Measurements from ENCODE around the gene SEMA4B.

SEMA4B gene

DNA sequence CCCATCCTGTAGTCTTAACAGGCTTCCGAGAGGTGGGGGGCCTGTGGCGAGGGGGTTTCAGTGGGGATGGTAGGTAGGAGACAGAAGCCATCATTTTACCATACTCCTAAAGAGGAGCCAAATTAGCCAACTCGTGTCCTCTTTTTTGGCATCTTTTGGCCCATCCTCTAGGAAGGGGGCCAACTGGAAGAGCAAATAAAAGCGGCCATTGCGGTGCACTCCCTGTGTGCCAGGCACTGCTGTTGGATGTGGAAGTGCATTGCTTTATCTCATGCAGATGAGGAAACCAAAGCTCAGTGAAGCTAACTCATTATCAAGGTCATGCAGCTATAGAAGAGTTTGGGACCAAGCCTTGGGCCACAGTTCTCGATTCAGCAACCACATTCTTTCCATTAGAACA lies 6.1 kb downstream of the SEMA4B start:
- no peak for DNase-seq

DNA sequence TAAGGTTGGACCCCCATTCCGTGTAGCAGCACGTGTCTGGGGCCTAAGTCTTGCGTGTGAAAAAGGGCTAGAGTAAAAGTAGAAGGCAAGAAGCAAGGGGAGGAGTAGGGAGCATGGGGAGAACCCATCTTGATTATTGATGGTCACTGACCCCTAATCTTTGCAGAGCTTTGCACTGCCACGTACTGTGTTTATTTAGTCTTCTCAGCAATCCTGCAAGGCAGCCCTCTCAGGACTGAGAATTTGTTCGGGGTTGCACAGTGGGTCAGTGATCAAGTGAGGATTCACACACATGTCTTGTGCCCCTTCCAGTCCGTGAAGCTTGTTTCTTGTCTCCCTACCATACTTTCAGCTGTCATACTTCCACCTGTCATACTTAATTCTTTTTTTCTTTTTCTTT lies 7.2 kb downstream of the SEMA4B start:
- no peak for DNase-seq

DNA sequence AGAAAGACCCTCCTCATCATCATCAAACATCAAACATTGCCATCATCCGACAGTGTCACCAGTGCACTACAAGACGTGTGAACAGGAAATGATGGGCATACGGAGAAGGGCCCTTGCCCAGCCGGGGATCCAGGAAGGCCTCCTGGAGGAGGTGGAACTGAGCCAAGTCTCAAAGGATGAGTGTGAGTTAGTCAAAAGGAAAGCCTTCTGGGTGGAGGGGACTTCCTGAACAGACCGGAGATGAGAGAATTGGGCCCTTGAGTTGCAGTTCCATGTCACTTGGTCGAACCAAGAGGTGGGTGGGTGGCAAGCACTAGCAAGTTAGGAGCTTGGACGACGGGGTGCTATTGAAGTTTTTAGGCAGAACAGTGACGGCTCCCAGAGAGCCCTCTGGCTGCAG lies 8.5 kb downstream of the SEMA4B start:
- no peak for DNase-seq

DNA sequence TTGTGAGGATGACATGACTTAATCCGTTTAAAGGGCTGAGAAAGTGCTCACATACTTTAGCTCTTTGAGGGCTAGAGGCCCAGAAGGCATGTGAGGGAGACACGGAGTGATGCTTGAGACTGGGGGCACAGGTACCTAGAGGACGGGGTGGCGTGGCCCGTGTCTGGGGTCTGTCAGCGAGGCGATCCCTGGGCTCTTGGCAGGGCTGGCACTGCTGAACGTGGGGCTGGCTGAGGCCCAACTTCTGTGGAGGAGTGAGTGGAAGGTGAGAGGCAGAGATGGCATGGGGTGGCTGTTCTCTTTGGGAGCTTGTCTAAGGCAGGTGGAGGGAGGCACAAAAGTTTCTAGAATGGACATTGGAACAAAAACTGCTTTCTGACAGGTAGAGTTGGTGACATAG lies 9.5 kb downstream of the SEMA4B start:
- no peak for DNase-seq

DNA sequence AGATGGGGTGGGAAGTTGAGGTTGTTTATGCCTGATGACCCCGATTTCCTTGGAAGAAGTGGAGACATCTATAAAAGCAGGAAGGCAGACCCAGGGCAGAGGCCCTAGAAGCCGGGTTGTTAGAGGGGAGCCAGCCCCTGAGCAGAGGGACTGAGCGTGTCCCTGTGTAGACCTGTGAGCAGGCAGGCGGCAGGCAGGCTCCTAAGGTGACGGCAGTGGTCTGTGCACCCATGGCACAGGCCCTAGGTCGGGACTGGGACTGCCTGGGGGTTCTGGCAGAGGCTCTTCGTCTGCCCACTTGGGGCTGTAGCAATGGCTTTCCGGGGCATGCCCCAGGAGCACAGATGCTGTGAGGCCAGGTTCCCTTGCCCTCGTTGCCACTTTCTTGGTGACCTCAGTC lies 9.9 kb downstream of the SEMA4B start:
- no peak for DNase-seq

DNA sequence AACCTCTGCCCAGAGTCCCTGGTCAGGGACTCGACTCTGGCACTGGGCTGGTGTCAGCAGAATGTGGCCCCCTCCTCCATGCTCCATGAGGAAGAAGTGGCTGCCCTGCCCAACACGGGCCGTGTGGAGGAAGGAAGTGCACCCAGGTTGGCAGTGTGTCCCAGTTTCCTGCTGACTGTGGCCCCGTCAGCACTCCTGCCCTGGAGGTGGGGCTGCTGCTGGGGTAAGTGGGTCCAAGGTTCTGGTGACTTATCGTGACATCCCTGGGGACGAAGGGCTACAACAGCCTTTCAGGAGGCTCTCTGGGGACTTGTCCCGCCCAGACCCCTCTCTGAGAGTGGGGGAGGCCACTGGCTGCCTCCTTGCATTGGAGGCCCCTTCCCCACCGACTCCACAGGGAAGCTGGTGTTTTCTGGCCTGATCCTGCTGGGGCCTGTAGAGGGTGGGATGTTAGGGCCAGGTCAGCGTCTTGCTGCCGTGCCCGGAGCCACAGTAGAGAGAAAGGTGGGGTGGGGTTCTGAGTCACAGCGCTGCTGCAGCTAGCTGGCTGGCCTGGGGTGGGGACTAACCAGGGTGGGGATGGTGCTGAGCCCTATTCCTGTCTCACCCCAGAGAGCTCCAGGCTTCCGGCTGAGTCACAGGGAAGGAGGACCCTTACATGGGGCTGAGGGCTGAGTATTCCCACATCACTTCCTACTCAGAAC lies 10.5 kb downstream of the SEMA4B start:
- DNase-seq, result no peak

DNA sequence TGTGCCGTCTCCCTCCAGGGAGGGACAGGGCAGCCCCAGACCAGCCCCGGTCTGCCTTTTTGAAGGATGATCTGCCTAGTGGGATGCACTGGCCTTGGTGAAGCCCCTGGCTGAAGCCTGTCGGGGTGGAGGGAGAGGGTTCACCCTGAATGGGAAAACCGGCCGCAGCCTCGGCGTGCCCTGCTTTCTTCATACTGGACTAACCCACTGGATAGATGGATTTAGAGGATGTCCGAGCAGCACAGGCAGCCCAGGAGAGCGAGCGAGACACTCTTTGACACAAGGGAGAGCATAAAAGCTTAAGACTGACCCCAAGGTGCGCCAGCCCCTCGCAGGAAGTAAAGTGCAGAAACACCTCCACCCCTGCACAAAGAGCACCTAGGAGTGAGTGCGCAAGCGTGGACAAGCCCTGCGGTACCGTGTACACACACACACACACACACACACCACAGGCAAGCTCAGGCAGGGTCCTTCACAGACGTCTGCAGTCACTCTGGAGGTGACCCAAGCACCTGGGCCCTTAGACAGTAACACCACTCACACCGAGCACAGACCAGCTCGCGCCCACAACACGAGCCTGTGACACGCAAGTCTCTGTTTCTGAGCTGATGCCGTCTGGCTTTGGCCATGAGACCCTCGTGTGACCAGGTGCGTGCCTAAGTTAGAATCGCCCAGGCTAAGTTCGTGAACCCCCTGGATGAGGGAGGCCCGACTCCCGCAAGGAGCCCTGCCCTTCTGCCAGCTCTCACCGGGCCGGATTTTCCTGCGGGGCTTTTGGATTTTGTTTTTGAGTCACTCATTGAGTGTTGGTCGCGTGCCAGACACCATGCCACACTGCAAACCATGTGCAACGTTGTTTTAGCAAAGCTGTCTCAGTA lies 11.3 kb downstream of the SEMA4B start:
- DNase-seq, result no peak

DNA sequence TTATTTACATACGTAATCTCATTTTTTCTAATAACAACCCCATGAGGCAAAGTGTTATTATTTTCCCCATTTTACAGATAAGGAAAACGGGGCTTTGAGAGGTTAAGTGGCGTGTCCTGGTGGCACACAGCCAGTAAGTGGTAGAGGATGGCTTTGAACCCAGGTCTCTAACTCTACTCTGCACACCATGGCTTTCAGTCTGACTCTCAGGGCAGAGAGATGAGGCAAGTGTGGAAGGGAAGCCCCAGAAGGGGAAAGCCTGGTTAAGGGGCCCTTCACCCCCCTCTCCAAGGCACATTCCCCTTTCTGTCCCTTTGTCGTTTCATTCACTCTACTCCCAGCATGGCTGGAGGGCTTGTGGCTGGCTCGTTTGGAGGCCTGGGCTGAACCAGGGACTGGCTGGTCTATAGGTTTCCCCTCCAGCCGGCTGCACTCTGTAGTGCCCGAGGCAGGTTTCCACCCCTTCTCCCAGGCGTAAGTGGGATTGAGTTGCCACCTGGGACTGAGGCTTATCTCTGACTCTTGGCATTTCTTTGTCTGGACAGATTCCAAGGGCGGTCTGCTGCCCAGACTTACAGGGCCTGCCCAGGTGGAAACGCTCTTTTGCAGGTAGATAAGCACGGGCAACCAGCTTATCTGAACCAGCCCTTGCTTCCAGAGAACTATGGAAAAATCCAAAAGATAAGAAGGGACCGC lies 12.1 kb downstream of the SEMA4B start:
- DNase-seq, result no peak

DNA sequence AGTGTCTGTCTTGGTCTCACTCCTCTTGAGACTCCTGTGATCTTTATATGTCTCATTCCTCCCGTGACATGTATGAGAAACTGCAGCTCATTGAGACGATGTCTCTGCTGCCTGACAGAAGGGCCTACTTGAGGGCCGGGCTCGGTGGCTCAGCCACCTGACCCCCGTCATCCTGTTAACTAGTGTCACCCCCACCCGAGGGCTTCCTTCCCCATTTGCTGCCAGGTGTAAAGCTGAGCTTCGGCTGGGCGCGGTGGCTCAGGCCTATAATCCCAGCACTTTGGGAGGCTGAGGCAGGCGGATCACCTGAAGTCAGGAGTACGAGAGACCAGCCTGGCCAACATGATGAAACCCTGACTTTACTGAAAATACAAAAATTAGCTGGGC lies 12.7 kb downstream of the SEMA4B start:
- no peak for DNase-seq

DNA sequence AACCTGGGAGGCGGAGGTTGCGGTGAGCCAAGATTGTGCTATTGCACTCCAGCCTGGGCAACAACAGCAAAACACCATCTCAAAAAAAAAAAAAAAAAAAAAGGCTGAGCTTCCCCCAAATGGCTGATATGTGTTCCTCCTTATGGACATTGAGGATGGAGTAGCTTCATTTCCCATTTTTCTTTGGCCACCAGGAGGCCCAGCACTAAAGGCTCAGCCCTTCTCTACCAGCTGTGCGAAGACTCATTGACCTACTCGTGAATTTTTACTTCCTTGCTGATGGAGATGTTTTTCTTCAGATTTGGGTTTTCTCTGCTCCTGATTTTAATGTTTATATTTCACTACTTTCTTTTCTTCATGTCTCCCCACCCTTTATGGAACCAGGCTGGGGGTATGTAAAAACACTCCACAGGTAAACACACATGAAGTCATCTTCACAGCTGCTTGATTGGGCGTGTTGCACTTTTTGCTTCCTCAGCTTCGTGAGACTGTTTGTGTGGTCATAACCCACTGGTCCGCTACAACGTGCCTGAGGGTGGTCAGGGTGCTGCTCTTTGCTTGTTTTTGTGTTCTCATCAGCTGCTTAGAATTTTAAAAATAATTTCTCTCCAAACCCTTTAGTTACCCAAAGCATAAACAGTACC lies 13.5 kb downstream of the SEMA4B start:
- no peak for DNase-seq

DNA sequence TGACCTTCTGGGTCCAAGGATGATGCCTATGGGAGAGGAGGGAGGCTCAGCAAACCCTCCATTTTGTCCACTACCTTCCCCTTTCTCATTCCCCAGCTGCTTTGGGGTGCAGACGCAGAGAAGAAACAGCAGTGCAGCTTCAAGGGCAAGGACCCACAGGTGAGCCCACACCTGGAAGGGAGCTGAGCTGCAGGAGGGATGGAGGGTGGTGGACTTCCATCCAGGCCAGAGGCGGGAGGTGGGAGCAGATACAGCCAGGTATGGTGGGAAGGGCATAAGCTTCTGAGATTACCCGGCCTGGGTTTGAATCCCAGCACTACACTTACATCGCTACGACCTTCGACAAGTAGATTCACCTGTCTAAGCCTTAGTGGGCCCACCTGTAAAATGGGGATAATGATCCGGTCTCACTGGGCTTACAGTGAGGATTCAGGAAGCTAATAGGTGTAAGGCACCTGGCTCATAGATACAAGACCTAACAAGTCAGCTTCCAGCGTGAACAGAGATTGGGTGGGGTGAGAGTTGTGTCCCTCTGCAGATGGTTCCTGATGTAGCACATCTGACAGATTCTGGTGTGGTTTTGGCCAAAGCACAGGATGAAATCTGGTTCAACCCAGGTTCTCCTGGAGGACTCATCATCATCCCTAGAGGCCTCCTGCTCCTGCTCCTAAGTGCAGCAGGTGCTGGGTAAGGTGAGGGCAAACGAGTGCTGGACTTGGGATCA lies 16.7 kb downstream of the SEMA4B start:
- DNase-seq, result no peak

DNA sequence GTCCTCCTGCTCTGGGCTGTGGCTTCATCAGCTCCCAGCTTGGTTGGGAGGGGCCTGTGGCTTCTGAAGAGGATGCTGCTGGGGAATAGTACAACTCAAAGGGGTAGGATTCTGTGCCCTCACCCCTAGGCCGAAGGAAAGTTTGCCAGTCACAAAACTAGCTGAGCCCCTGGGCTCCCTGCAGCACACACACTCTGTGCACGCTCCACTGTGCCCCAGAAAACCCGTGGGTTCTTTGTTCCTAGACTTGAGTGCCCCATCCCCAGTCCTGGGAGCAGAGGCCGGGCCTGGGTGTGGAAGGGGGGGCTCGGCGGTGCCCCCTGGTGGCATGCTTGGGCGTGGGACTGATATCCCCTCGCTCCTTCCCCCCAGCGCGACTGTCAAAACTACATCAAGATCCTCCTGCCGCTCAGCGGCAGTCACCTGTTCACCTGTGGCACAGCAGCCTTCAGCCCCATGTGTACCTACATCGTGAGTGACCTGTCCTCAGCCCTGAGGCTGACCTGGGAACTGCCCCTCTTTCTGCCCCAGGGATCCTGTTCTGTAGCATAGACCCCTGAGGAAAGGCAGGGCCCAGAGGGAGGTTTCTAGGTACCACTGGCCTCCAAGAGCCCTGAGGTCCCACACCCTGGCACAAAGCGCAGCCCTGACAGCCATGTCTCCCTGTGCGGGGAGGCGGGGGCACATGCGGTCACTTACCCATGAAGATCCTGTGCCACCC lies 18.5 kb downstream of the SEMA4B start:
- peak; percentile 55 for DNase-seq

DNA sequence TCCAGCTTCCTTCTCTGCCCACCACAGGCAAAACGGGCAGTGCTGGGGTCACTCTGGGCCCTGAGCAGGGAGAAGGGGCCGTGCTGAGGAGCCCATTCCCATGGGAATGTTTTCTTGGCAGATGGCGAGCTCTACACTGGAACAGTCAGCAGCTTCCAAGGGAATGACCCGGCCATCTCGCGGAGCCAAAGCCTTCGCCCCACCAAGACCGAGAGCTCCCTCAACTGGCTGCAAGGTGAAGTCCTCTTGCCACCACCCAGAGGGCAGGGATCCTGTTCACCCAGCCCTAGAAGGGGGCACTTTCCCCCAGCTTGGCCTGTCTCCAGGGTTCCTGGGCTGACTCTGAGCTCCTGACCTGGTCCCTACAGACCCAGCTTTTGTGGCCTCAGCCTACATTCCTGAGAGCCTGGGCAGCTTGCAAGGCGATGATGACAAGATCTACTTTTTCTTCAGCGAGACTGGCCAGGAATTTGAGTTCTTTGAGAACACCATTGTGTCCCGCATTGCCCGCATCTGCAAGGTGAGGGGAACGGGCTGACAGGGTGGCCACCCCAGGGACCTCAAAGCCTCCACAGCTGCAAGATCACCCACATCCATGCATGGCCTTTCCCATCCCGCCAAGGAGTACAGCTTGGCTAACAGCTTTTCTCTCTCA lies 20.2 kb downstream of the SEMA4B start:
- peak; percentile 35 for DNase-seq

DNA sequence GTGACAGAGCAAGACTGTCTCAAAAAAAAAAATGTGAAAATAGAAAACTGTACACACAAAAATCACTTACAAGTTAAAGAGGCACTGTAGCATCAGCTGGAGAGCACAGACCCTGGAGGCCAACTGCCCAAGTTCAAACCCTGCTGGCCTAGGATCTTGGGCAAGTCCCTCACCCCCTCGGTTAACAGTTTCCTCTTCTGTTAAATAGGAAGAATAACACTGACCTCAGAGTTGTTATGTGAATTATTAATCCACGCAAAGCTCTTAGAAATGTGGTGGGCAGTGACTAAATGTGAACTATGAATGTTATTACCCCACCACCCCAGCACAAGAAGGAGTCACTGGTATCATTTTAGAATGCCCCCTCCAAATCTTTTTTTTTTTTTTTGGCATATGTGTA lies 21.4 kb downstream of the SEMA4B start:
- DNase-seq, result no peak

DNA sequence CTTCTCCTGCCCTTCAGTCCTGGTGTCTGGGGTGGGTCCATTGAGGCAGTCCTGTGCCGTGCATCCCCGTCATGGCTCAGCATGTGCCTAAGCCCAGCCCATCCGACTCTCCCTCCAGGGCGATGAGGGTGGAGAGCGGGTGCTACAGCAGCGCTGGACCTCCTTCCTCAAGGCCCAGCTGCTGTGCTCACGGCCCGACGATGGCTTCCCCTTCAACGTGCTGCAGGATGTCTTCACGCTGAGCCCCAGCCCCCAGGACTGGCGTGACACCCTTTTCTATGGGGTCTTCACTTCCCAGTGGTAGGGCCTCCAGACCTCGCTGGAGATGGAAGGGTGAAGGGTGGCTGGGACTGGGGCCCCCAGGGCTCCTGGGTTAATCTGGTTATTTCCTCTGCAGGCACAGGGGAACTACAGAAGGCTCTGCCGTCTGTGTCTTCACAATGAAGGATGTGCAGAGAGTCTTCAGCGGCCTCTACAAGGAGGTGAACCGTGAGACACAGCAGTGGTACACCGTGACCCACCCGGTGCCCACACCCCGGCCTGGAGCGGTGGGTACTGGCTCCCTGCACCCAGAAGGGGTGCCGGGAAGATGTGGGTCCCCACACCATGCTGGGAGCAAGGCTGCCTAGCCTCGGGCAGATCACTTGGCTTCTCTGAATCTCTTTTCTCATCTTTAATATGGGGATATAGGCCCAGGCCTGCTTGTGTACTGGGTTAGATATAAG lies 22.5 kb downstream of the SEMA4B start:
- no peak for DNase-seq

DNA sequence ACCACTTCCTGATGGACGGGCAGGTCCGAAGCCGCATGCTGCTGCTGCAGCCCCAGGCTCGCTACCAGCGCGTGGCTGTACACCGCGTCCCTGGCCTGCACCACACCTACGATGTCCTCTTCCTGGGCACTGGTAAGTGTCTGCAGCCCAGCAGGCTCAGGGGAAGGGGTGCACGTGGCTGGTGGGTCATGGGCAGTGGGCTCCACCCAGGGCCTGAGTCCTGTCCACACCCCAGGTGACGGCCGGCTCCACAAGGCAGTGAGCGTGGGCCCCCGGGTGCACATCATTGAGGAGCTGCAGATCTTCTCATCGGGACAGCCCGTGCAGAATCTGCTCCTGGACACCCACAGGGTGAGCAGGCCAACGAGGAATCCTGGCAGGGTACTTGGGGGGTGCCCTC lies 23.9 kb downstream of the SEMA4B start:
- DNase-seq, result no peak

DNA sequence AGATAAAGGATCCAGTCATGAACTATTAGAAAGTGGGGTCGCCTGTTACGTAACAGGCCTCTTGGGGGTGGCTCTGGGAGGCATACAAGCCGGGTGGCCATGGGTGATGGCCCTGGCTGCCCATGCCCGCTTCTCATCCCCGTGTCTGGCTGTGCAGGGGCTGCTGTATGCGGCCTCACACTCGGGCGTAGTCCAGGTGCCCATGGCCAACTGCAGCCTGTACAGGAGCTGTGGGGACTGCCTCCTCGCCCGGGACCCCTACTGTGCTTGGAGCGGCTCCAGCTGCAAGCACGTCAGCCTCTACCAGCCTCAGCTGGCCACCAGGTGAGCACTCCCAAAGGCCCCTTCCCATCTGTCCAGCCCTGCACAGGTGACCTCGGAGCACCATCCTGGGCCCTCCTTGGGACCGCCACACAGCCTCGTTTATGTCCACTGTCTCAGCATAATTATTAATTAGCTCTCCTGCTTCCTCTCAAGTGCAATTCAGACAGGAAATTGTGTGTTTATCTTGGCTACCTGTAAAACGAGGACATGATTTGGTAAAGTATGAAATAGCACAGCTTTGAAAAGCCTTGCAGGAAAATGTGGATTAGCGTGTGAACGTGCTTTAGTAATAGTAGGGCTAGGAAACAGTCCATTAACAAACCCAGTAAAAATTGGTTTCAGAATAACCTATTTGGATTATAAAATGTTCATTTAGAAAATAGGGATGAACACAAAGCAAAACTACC lies 24.5 kb downstream of the SEMA4B start:
- no peak for DNase-seq

DNA sequence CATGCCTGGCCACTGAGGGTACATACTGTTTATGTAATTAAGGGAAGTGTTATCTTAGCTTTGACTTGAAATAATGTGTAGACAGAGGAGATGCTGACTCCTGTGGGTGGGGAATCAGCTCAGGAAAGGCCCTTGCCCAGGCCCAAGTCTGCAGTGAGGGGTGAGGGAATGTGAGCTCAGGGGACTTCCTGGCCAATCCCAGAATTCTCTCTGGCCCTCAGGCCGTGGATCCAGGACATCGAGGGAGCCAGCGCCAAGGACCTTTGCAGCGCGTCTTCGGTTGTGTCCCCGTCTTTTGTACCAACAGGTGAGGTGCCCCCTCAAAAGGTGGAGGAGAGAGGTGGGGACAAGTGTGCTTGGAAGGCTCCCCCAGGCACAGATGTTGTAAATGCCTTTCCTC lies 26.2 kb downstream of the SEMA4B start:
- no peak for DNase-seq

DNA sequence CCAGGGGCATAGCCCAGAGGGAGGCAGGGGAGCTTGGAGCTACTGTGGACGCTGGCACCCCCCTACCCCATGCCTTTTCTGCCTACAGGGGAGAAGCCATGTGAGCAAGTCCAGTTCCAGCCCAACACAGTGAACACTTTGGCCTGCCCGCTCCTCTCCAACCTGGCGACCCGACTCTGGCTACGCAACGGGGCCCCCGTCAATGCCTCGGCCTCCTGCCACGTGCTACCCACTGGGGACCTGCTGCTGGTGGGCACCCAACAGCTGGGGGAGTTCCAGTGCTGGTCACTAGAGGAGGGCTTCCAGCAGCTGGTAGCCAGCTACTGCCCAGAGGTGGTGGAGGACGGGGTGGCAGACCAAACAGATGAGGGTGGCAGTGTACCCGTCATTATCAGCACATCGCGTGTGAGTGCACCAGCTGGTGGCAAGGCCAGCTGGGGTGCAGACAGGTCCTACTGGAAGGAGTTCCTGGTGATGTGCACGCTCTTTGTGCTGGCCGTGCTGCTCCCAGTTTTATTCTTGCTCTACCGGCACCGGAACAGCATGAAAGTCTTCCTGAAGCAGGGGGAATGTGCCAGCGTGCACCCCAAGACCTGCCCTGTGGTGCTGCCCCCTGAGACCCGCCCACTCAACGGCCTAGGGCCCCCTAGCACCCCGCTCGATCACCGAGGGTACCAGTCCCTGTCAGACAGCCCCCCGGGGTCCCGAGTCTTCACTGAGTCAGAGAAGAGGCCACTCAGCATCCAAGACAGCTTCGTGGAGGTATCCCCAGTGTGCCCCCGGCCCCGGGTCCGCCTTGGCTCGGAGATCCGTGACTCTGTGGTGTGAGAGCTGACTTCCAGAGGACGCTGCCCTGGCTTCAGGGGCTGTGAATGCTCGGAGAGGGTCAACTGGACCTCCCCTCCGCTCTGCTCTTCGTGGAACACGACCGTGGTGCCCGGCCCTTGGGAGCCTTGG lies 27.0 kb downstream of the SEMA4B start:
- DNase-seq, result no peak
